HCT116 (cell line): ENCODE measurements around the gene IL1RAPL1. TPM values are rescaled to one million over a fixed set of nuclear protein-coding genes. Genes with fewer than 3 reads are reported as not detected.
"Not testable (repeated sequence)": the region's sequence is repeated elsewhere in the genome, so short reads cannot be mapped to it uniquely, and the experiment has no call there.

Source experiments
- ATAC-seq: fragments of 200-7000 bp; cut with Tn5 transposase; 2 replicates; pipeline ENCODE4 v1.9.1; 2020; ENCODE audit warnings: mild to moderate bottlenecking, moderate library complexity
- BruUV-seq: library from RNA; stranded (reverse); fragments of 400-500 nt; replicated peaks from 2 replicates; lab custom pipeline; 2021; lab: Mats Ljungman, UMichigan
- CTCF ChIA-PET: fragments of 300-600 bp; sonication (Branson Sonifier 250); formaldehyde crosslinking; loops from one replicate; lab custom pipeline; 2021; ENCODE audit warnings: antibody characterized with exemption; lab: Charles Lee
- POLR2A ChIA-PET: fragments of 300-600, 350-600 bp; sonication (Branson Sonifier 250); formaldehyde crosslinking; loops from one replicate; lab custom pipeline; 2021; ENCODE audit warnings: antibody characterized with exemption; lab: Charles Lee
- RAD21 ChIA-PET, 2 experiments: fragments of 300-600 bp; sonication (Branson Sonifier 250); formaldehyde crosslinking; loops; one replicate each; lab custom pipeline; 2023; ENCODE audit warnings: low total read pairs in 2 of 2; ENCODE audit not compliant: uncharacterized antibody in 2 of 2, unreplicated experiment in 2 of 2, low non-redundant PET in 1 of 2; lab: Charles Lee
- DNase-seq: peaks from one replicate; pipeline ENCODE4 v3.0.0-alpha.2; 2010; ENCODE audit warnings: low read depth, low spot score
- H2AFZ ChIP-seq: fragments of 200-600 bp; shearing (Covaris generic), sonication (generic); 2 replicates; pipeline ENCODE4 v1.6.1; 2017; ENCODE audit warnings: low read depth, mixed run types, mixed read lengths, antibody characterized with exemption, low read length; ENCODE audit not compliant: poor library complexity, severe bottlenecking
- H3K27ac ChIP-seq: 2 replicates; pipeline ENCODE4 v1.5.1; 2012; ENCODE audit warnings: low read depth, low read length
- H3K27me3 ChIP-seq: fragments of 200-600 bp; sonication (generic); 2 replicates; pipeline ENCODE4 v1.6.1; 2016; ENCODE audit warnings: mixed run types, low read length, mixed read lengths; ENCODE audit not compliant: insufficient read depth
- H3K36me3 ChIP-seq, 2 experiments: fragments of 200-500 bp in 1 of 2; fragments of 200-600 bp in 1 of 2; sonication (Bioruptor generic) in 1 of 2; sonication (generic) in 1 of 2; 2 replicates each; pipeline versions ENCODE4 v1.5.1 to v1.6.1; 2014 to 2016; ENCODE audit warnings: low read length in 2 of 2, inconsistent platforms in 1 of 2, mixed read lengths in 1 of 2, mixed run types in 1 of 2; ENCODE audit not compliant: insufficient read depth in 2 of 2, control insufficient read depth in 1 of 2
- H3K4me1 ChIP-seq, 2 experiments: fragments of 200-600 bp in 1 of 2; sonication (generic) in 1 of 2; 2 replicates each; pipeline versions ENCODE4 v1.5.1 to v1.6.1; 2012 to 2017; ENCODE audit warnings: low read length in 2 of 2, inconsistent platforms in 1 of 2, mild to moderate bottlenecking in 1 of 2, mixed read lengths in 1 of 2, mixed run types in 1 of 2, moderate library complexity in 1 of 2; ENCODE audit not compliant: insufficient read depth in 2 of 2, control insufficient read depth in 1 of 2
- H3K4me2 ChIP-seq: fragments of 200-600 bp; sonication (generic); 2 replicates; pipeline ENCODE4 v1.6.1; 2017; ENCODE audit warnings: mixed run types, low read length, mixed read lengths
- H3K4me3 ChIP-seq, 2 experiments: fragments of 200-600 bp in 1 of 2; sonication (generic) in 1 of 2; replicated peaks in 1 of 2; 2 replicates each; pipeline ENCODE4 v1.5.1; 2011 to 2016; ENCODE audit warnings: low read length in 2 of 2, control low read depth in 1 of 2, low read depth in 1 of 2, mild to moderate bottlenecking in 1 of 2, mixed read lengths in 1 of 2, mixed run types in 1 of 2
- H3K79me2 ChIP-seq: fragments of 200-600 bp; sonication (generic); 2 replicates; pipeline ENCODE4 v1.6.1; 2017; ENCODE audit warnings: mild to moderate bottlenecking, mixed run types, low read length, moderate library complexity, mixed read lengths; ENCODE audit not compliant: insufficient read depth
- H3K9ac ChIP-seq: fragments of 200-600 bp; sonication (generic); 2 replicates; pipeline ENCODE4 v1.6.1; 2016; ENCODE audit warnings: low read length, mixed read lengths
- H3K9me2 ChIP-seq: fragments of 200-600 bp; sonication (generic), shearing (Covaris generic); 2 replicates; pipeline ENCODE4 v1.6.1; 2017; ENCODE audit warnings: mixed run types, mild to moderate bottlenecking, moderate library complexity; ENCODE audit not compliant: insufficient read depth
- H3K9me3 ChIP-seq, 2 experiments: fragments of 200-500 bp in 1 of 2; fragments of 200-600 bp in 1 of 2; sonication (Bioruptor generic) in 1 of 2; sonication (generic) in 1 of 2; 2 replicates each; pipeline ENCODE4 v1.6.1; 2014 to 2017; ENCODE audit warnings: low read length in 2 of 2, mixed read lengths in 2 of 2, inconsistent platforms in 1 of 2, low read depth in 1 of 2, mild to moderate bottlenecking in 1 of 2, mixed run types in 1 of 2, moderate library complexity in 1 of 2; ENCODE audit not compliant: control insufficient read depth in 1 of 2, insufficient read depth in 1 of 2
- H4K20me1 ChIP-seq: fragments of 200-600 bp; sonication (generic), shearing (Covaris generic); 2 replicates; pipeline ENCODE4 v1.6.1; 2017; ENCODE audit warnings: mixed run types, mild to moderate bottlenecking, moderate library complexity; ENCODE audit not compliant: insufficient read depth
- CBX3 ChIP-seq: IDR thresholded peaks from 2 replicates; pipeline ENCODE4 v1.6.1; 2012; ENCODE audit warnings: low read depth
- CEBPB ChIP-seq: IDR thresholded peaks from 2 replicates; pipeline ENCODE4 v1.6.1; 2012; ENCODE audit warnings: low read depth
- EGR1 ChIP-seq: IDR thresholded peaks from 2 replicates; pipeline ENCODE4 v1.6.1; 2012; ENCODE audit warnings: low read depth
- EZH2 ChIP-seq: fragments of 200-600 bp; sonication (generic); IDR thresholded peaks from 2 replicates; pipeline ENCODE4 v1.6.1; 2017; ENCODE audit warnings: antibody characterized with exemption, mixed run types
- FOSL1 ChIP-seq: IDR thresholded peaks from 2 replicates; pipeline ENCODE4 v1.6.1; 2012; ENCODE audit warnings: low read depth
- POLR2AphosphoS5 ChIP-seq: IDR thresholded peaks from 2 replicates; pipeline ENCODE4 v1.6.1; 2011; ENCODE audit warnings: mild to moderate bottlenecking, low read depth, low read length, moderate library complexity
- RAD21 ChIP-seq: IDR thresholded peaks from 2 replicates; pipeline ENCODE4 v1.6.1; 2012; ENCODE audit warnings: low read depth, mild to moderate bottlenecking
- SP1 ChIP-seq: IDR thresholded peaks from 2 replicates; pipeline ENCODE4 v1.6.1; 2012; ENCODE audit warnings: low read depth
- YY1 ChIP-seq: IDR thresholded peaks from 2 replicates; pipeline ENCODE4 v1.6.1; 2011; ENCODE audit warnings: low read length, low read depth, moderate library complexity, mild to moderate bottlenecking; ENCODE audit not compliant: insufficient replicate concordance; ENCODE audit errors: extremely low read depth
- ZFX ChIP-seq: fragments of 450-650 bp; IDR thresholded peaks from 2 replicates; pipeline ENCODE4 v1.6.1; 2017
- ZNF274 ChIP-seq: fragments of 200-500 bp; sonication (Bioruptor generic); IDR thresholded peaks from 2 replicates; pipeline ENCODE4 v1.6.1; 2014; ENCODE audit warnings: mild to moderate bottlenecking, low read depth, low read length, inconsistent platforms
- intact Hi-C: fragments of 100-400 bp; cut with micrococcal nuclease; formaldehyde crosslinking; loops from 2 replicates; pipeline ENCODE4 v1.10.0; 2022
- total RNA-seq: library from RNA; stranded (reverse); gene quantifications from one replicate; pipeline ENCODE4 v1.2.1, GENCODE V29; 2021; ENCODE audit not compliant: unreplicated experiment
- TF ChIP-seq, protein P1 (sequence below): IDR thresholded peaks from 2 replicates; pipeline ENCODE4 v1.6.1; 2012; ENCODE audit warnings: low read depth
- TF ChIP-seq, protein P2 (sequence below): IDR thresholded peaks from 2 replicates; pipeline ENCODE4 v1.6.1; 2012
- TF ChIP-seq, protein P3 (sequence below): IDR thresholded peaks from 2 replicates; pipeline ENCODE4 v1.6.1; 2012

Gene IL1RAPL1
- total RNA-seq, 1 experiment from 2014 or later = 2.8 TPM

DNA sequence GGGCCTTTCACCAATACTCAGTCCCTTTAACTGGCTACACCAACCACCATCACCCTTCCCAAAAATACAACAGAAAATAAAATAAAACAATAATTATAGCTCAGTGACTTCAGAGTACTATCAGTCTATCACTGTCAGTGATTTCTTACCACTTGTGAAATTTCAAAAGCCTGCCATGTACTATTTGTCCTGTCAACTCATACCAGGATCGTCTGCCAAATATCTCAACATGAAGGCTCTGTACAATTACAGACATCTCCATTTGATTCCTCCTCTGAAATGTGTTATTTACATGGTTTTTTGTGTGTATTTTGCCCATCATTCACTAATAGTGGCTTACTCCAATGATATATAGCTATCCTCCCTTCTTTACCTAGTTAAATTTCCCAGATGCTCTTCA is 772.0 kb downstream of the IL1RAPL1 start:
- Histone ChIP-seq H3K9me3 (no peaks in the 10 kb centered on the region), H3K27ac (no peak overlapping the region), H3K4me3 (no peak overlapping the region), H4K20me1 (no peaks in the 10 kb centered on the region), H2AFZ (no peak overlapping the region), H3K9ac (no peak overlapping the region), H3K4me2 (no peak overlapping the region), H3K79me2 (no peaks in the 10 kb centered on the region)
- ChIA-PET RAD21 (no interaction called here), CTCF (no interaction called here), POLR2A (no interaction called here)
- intact Hi-C loops = no loop called here
- no peak for DNase-seq
- no peak for ATAC-seq
- TF ChIP-seq CEBPB (no peak), CBX3 (no peak), EGR1 (no peak), RAD21 (no peak), ZFX (no peak), EZH2 (no peak), ZNF274 (no peak), SP1 (no peak), YY1 (no peak), FOSL1 (no peak), POLR2AphosphoS5 (no peak)
- TF ChIP-seq, protein P1, sequence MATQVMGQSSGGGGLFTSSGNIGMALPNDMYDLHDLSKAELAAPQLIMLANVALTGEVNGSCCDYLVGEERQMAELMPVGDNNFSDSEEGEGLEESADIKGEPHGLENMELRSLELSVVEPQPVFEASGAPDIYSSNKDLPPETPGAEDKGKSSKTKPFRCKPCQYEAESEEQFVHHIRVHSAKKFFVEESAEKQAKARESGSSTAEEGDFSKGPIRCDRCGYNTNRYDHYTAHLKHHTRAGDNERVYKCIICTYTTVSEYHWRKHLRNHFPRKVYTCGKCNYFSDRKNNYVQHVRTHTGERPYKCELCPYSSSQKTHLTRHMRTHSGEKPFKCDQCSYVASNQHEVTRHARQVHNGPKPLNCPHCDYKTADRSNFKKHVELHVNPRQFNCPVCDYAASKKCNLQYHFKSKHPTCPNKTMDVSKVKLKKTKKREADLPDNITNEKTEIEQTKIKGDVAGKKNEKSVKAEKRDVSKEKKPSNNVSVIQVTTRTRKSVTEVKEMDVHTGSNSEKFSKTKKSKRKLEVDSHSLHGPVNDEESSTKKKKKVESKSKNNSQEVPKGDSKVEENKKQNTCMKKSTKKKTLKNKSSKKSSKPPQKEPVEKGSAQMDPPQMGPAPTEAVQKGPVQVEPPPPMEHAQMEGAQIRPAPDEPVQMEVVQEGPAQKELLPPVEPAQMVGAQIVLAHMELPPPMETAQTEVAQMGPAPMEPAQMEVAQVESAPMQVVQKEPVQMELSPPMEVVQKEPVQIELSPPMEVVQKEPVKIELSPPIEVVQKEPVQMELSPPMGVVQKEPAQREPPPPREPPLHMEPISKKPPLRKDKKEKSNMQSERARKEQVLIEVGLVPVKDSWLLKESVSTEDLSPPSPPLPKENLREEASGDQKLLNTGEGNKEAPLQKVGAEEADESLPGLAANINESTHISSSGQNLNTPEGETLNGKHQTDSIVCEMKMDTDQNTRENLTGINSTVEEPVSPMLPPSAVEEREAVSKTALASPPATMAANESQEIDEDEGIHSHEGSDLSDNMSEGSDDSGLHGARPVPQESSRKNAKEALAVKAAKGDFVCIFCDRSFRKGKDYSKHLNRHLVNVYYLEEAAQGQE = no peak
- TF ChIP-seq, protein P2, sequence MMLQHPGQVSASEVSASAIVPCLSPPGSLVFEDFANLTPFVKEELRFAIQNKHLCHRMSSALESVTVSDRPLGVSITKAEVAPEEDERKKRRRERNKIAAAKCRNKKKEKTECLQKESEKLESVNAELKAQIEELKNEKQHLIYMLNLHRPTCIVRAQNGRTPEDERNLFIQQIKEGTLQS = no peak
- TF ChIP-seq, protein P3, sequence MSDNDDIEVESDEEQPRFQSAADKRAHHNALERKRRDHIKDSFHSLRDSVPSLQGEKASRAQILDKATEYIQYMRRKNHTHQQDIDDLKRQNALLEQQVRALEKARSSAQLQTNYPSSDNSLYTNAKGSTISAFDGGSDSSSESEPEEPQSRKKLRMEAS = no peak
- TF ChIP-seq, all 23 proteins: peak for 0
- no TSS peak for BruUV-seq
- Histone ChIP-seq H3K4me1 (no peaks in the 10 kb centered on the region), H3K9me2 (no peaks in the 10 kb centered on the region), H3K27me3 (no peaks in the 10 kb centered on the region), H3K36me3 (no peaks in the 10 kb centered on the region)

DNA sequence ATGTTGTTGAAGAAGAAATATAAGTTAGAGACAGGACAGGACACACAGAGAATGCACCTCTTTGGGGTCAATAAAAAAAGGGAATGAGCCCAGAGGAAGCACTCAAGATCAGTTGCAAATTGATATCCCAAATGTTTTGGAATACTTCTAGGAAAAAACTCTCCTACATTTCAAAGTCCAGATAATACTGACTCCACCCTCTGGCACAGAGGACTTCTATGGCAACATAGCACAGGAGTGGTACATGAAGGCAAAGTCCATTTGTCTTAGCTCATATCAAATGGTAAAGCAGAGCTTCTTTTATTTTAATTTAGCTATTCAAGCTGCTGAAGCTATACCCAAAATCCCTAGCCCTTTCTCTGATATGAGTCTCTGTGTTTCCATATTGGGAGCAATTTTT is 787.5 kb downstream of the IL1RAPL1 start:
- CTCF ChIA-PET, BruUV-seq, H4K20me1 ChIP-seq, H3K79me2 ChIP-seq, H3K27ac ChIP-seq, H3K4me1 ChIP-seq, H3K9me2 ChIP-seq, H3K9me3 ChIP-seq, H2AFZ ChIP-seq, H3K4me3 ChIP-seq, POLR2A ChIA-PET, H3K36me3 ChIP-seq, ATAC-seq, RAD21 ChIA-PET, H3K9ac ChIP-seq, DNase-seq, H3K27me3 ChIP-seq, H3K4me2 ChIP-seq: not testable (repeated sequence)
- intact Hi-C loops = loop anchor here (10.0 kb wide), 1 partner anchor 60 kb away; no protein-coding TSS in a partner anchor
